Suprapubic skin (tissue), 4 donors: ENCODE results near the gene NTM.

Experiments used
- EP300 ChIP-seq: sonication (generic); formaldehyde crosslinking; IDR thresholded peaks from one replicate; pipeline ENCODE4 v1.6.1; 2017; ENCODE audit warnings: antibody characterized with exemption
- POLR2A ChIP-seq, 2 donors: fragments of 450-650 bp; IDR thresholded peaks; one replicate each; pipeline ENCODE4 v1.6.1; 2017; ENCODE audit warnings: antibody characterized with exemption in 2 of 2, mild to moderate bottlenecking in 2 of 2, moderate library complexity in 2 of 2
- POLR2AphosphoS5 ChIP-seq, 3 donors: sonication (generic); formaldehyde crosslinking; IDR thresholded peaks; one replicate each; pipeline ENCODE4 v1.6.1; 2017; ENCODE audit warnings: antibody characterized with exemption in 3 of 3
- TF ChIP-seq, protein P1 (sequence below), 2 donors: fragments of 200-600 bp in 1 of 2; fragments of 450-650 bp in 1 of 2; sonication (generic) in 1 of 2; IDR thresholded peaks; one replicate each; pipeline ENCODE4 v1.5.1; 2016 to 2019; ENCODE audit warnings: antibody characterized with exemption in 2 of 2, mild to moderate bottlenecking in 1 of 2, moderate library complexity in 1 of 2

DNA sequence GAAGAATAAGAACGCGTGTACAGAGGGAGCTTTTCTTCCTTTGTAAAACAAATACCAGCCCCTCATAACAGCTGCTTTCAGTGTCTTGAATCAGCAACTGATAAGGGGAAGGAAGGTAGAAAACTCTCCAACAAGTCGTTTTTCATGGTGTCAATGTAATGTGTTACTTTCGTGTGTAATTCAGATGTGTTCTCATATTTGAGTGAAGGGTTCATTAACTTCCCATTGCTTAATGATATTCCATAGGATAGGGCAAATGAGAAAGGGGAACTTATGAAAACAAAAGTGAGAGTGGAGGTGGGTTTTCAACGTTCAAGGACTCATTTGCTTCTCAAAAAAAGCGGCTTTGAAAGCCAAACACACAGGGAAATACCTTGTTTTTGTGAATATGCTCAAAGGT is 452.1 kb downstream of the NTM start:
- TF ChIP-seq, protein P1, sequence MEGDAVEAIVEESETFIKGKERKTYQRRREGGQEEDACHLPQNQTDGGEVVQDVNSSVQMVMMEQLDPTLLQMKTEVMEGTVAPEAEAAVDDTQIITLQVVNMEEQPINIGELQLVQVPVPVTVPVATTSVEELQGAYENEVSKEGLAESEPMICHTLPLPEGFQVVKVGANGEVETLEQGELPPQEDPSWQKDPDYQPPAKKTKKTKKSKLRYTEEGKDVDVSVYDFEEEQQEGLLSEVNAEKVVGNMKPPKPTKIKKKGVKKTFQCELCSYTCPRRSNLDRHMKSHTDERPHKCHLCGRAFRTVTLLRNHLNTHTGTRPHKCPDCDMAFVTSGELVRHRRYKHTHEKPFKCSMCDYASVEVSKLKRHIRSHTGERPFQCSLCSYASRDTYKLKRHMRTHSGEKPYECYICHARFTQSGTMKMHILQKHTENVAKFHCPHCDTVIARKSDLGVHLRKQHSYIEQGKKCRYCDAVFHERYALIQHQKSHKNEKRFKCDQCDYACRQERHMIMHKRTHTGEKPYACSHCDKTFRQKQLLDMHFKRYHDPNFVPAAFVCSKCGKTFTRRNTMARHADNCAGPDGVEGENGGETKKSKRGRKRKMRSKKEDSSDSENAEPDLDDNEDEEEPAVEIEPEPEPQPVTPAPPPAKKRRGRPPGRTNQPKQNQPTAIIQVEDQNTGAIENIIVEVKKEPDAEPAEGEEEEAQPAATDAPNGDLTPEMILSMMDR (IDR thresholded peaks at IDR 0.05): no peak
- TF ChIP-seq POLR2A (IDR thresholded peaks at IDR 0.05): no peak
- no peak for TF ChIP-seq EP300
- TF ChIP-seq POLR2AphosphoS5 (IDR thresholded peaks at IDR 0.05): no peak
